Gastroesophageal sphincter (tissue), 4 donors: ENCODE measurements around the gene GDF11. TPM values are rescaled to one million over a fixed set of nuclear protein-coding genes. Genes with fewer than 3 reads are reported as not detected.

Source experiments
- ATAC-seq: fragments of 150-250 bp; one replicate; pipeline ENCODE4 v1.9.1; 2016; ENCODE audit warnings: mild to moderate bottlenecking, moderate library complexity
- H3K27ac ChIP-seq, 4 donors: fragments of 200-600 bp; sonication (generic) in 3 of 4; 1 replicate in 3 of 4; 2 replicates in 1 of 4; pipeline ENCODE4 v1.5.1; 2016 to 2019
- H3K27me3 ChIP-seq: fragments of 200-600 bp; sonication (generic); one replicate; pipeline ENCODE4 v1.5.1; 2019
- H3K36me3 ChIP-seq, 2 donors: fragments of 200-600 bp; sonication (generic); one replicate each; pipeline ENCODE4 v1.5.1; 2019; ENCODE audit warnings: control low read depth in 1 of 2
- H3K4me1 ChIP-seq, 3 donors: fragments of 200-600 bp; sonication (generic); 1 replicate in 2 of 3; 2 replicates in 1 of 3; pipeline ENCODE4 v1.5.1; 2016 to 2019; ENCODE audit warnings: control low read depth in 2 of 3
- H3K4me3 ChIP-seq, 2 donors: fragments of 200-600 bp; sonication (generic); one replicate each; pipeline ENCODE4 v1.5.1; 2019; ENCODE audit warnings: mild to moderate bottlenecking in 1 of 2, moderate library complexity in 1 of 2
- H3K9me3 ChIP-seq, 3 donors: fragments of 200-600 bp; sonication (generic); one replicate each; pipeline ENCODE4 v1.5.1; 2017 to 2019; ENCODE audit warnings: control low read depth in 2 of 3
- CTCF ChIP-seq, 4 experiments: fragments of 200-600 bp in 2 of 4; fragments of 450-650 bp in 2 of 4; sonication (generic) in 1 of 4; IDR thresholded peaks; one replicate each; pipeline ENCODE4 v1.5.1; 2017 to 2019; ENCODE audit warnings: antibody characterized with exemption in 4 of 4, mild to moderate bottlenecking in 2 of 4, moderate library complexity in 2 of 4
- EP300 ChIP-seq: sonication (generic); formaldehyde crosslinking; IDR thresholded peaks from one replicate; pipeline ENCODE4 v1.6.1; 2017; ENCODE audit warnings: antibody characterized with exemption, mild to moderate bottlenecking
- POLR2A ChIP-seq, 2 donors: fragments of 450-650 bp; IDR thresholded peaks; one replicate each; pipeline ENCODE4 v1.6.1; 2017; ENCODE audit warnings: antibody characterized with exemption in 2 of 2, mild to moderate bottlenecking in 2 of 2, moderate library complexity in 1 of 2
- POLR2AphosphoS5 ChIP-seq: sonication (generic); formaldehyde crosslinking; IDR thresholded peaks from one replicate; pipeline ENCODE4 v1.6.1; 2017; ENCODE audit warnings: antibody characterized with exemption
- WGBS, 2 donors: methylation state at CpG; one replicate each; pipeline ENCODE4 v1.1.5; 2018; ENCODE audit warnings: low coverage in 1 of 2; 5-methylcytosine and 5-hydroxymethylcytosine counted together
- total RNA-seq, 4 donors: library from RNA; depleted of rRNA; stranded (reverse); fragments of >200 nt; gene quantifications; one replicate each; pipeline ENCODE4 v1.1.0, GENCODE V29; 2016

Gene GDF11
- total RNA-seq, 4 donors from 2014 or later: 2.8 to 9.8 (median 3.6) TPM

- H3K27me3 ChIP-seq: no peaks in the 10 kb centered on the region
- H3K9me3 ChIP-seq: no peaks in the 10 kb centered on the region
- no peak for ATAC-seq
- peak overlapping the region in 1 of 2 donors; percentile 20 for H3K4me3 ChIP-seq
- peak overlapping the region in 3 of 4 donors; percentile 47 to 55 (median 52) for H3K27ac ChIP-seq
- TF ChIP-seq CTCF (IDR thresholded peaks at IDR 0.05): no peak
- no peak for TF ChIP-seq POLR2A (IDR thresholded peaks at IDR 0.05)
- TF ChIP-seq EP300: no peak
- TF ChIP-seq POLR2AphosphoS5: no peak
- WGBS, 2 donors: 13 to 16% methylated on average over 9 to 11 of the region's 13 CpGs
- H3K36me3 ChIP-seq: peaks cover 0 to 19% of the 10 kb centered on the region in 2 donors
- peaks cover 0 to 58% (median 31%) of the 10 kb centered on the region in 3 donors for H3K4me1 ChIP-seq
Measured at GRCh38 chr12:55745361-55746173, 2.6 kb downstream of the GDF11 start.

DNA sequence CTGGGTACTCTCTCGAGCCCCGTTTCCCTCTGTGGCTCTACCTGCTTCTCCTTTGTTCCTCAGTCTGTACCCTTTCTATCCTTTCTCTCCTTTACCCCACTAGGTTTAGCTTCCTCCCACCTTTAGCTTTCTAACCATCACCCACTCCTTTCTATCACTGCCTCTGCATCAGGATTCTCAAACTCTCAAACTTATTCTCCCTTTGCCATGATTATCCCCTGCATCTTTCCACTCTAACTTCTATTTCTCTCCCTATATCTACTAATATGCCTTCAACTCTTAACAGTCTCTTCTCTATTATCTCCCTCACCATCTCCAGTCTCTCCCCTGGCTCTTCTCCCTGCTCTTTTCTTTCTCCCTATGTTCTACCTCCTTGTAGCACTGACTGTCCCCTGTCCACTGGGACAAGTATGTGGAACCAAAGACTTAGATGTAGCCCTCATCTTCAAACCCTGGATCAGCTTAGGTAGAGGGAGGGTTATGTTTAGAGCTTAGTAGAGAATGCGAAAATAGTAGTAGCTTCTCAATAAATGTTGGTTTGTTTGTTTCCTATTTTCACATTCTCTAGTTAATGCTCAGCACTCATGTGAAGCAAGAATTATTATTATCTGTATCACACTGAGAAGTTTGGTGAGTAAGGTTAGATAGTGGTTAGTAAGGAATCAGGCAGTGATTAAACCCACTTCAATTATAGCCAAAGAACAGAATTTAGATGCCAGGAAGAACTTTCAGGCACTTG, 3.4 kb downstream of the GDF11 start:
- Histone ChIP-seq H3K4me3 (peak overlapping the region in 1 of 2 donors; percentile 20), H3K27ac (peak overlapping the region in 3 of 4 donors; percentile 32 to 55 (median 52)), H3K27me3 (no peaks in the 10 kb centered on the region), H3K9me3 (no peaks in the 10 kb centered on the region), H3K36me3 (peaks cover 1 to 27% of the 10 kb centered on the region in 2 donors), H3K4me1 (peaks cover 0 to 58% (median 31%) of the 10 kb centered on the region in 3 donors)
- TF ChIP-seq POLR2AphosphoS5 (no peak), EP300 (no peak), POLR2A (IDR thresholded peaks at IDR 0.05) (no peak), CTCF (IDR thresholded peaks at IDR 0.05) (no peak)
- no peak for ATAC-seq
- 6 to 43% methylated on average over 2 to 3 of the region's 3 CpGs for WGBS, 2 donors

- TF ChIP-seq EP300: no peak
- TF ChIP-seq POLR2AphosphoS5: no peak
- no peak for TF ChIP-seq POLR2A (IDR thresholded peaks at IDR 0.05)
- TF ChIP-seq CTCF (IDR thresholded peaks at IDR 0.05): no peak
- Histone ChIP-seq H3K9me3 (no peaks in the 10 kb centered on the region), H3K27me3 (no peaks in the 10 kb centered on the region), H3K36me3 (peaks cover 2 to 32% of the 10 kb centered on the region in 2 donors), H3K4me3 (no peak overlapping the region), H3K27ac (no peak overlapping the region), H3K4me1 (peaks cover 0 to 57% (median 31%) of the 10 kb centered on the region in 3 donors)
- no peak for ATAC-seq
Measured at GRCh38 chr12:55746913-55747231, 4.0 kb downstream of the GDF11 start.

GRCh38 chr12:55748230-55748993, 5.5 kb downstream of the GDF11 start:
- peaks cover 2 to 47% of the 10 kb centered on the region in 2 donors for H3K36me3 ChIP-seq
- no peak for ATAC-seq
- H3K9me3 ChIP-seq: no peaks in the 10 kb centered on the region
- no peaks in the 10 kb centered on the region for H3K27me3 ChIP-seq
- H3K4me3 ChIP-seq: no peak overlapping the region
- 96 to 100% methylated on average over 2 of the region's 18 CpGs for WGBS, 2 donors
- H3K27ac ChIP-seq: no peak overlapping the region
- no peak for TF ChIP-seq POLR2AphosphoS5
- no peak for TF ChIP-seq EP300
- H3K4me1 ChIP-seq: peaks cover 0 to 47% (median 25%) of the 10 kb centered on the region in 3 donors

DNA sequence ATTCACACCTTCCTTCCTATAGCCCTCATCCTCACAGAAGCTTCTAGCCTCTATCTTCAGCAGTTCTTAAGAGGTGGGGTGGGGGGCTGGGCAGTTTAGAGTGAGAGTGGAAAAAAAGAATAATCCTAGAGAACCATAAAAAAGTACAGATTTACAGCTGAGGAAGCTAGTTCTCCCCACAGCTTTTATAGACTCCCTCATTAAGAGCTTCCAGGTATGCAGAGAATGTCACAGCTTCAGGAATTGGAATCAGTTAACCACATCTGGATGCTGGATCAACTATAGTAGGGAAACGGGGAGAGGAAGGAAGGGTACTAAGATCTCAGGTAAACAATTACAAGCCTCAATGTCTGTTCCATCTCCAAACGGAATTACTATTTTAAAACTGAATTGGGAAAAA, 12.3 kb downstream of the GDF11 start:
- no peaks in the 10 kb centered on the region for H3K27me3 ChIP-seq
- H3K4me1 ChIP-seq: no peaks in the 10 kb centered on the region
- TF ChIP-seq POLR2A (IDR thresholded peaks at IDR 0.05) (no peak), CTCF (IDR thresholded peaks at IDR 0.05) (no peak), EP300 (no peak), POLR2AphosphoS5 (no peak)
- no peak for ATAC-seq
- H3K4me3 ChIP-seq: no peak overlapping the region
- H3K27ac ChIP-seq: no peak overlapping the region
- no peaks in the 10 kb centered on the region for H3K9me3 ChIP-seq
- H3K36me3 ChIP-seq: peaks cover 2 to 98% of the 10 kb centered on the region in 2 donors
- 30 to 43% methylated on average over 2 of the region's 2 CpGs for WGBS, 2 donors
